NCI-H2081 (cell line): ENCODE measurements around the gene PRAMEF20.
"Not testable (repeated sequence)": the region's sequence is repeated elsewhere in the genome, so short reads cannot be mapped to it uniquely, and the experiment has no call there.

ENCODE experiments used
- DNase-seq, 2 experiments: peaks; one replicate each; lab custom pipeline; 2025; lab: John Stamatoyannopoulos, UW

The PRAMEF20 gene

DNA sequence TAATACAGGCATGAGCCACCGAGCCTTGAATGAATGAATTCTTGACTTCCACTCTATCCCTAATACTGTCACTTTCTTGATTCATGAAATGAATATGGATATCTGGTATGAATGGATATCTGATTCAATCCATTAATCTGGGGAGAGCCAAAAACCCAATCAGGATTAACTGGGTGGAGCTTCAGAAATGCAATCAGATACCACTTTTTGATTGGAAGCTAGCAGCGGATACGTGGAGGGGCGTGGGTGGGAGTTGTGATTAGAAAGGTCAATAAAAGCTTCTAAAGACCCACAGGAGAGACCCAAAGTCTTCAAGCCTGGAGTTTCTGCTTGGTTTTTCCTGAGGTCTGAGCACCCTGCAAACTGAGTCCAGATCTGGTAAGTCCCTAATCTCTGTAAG is at the start of gene PRAMEF20:
PRAMEF20 (plus strand) TSS at position 301 of the 400 bp plus-strand sequence. CDS start 5,905 bp downstream, outside the sequence.
- not testable (repeated sequence) for DNase-seq

DNA sequence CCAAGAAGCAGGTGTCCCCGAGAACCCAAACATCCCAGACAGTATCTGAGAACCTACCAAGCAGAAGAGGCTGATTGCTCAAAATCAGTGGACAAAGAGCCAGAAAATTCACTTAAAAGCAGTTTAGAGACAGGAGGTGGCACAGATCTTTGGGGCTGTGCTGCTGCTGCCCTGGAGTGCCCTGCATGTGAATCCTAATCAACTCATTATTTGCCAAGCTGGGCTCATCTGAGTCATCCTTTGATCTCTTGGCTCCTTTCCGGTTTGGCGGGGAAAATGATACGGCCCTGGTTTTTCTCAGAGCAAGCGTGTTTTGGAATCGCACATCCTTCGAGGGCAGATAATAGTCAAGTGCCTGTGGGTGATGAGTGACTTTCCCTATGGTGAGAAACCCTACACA is 47.9 kb upstream of the PRAMEF20 start:
- not testable (repeated sequence) for DNase-seq

DNA sequence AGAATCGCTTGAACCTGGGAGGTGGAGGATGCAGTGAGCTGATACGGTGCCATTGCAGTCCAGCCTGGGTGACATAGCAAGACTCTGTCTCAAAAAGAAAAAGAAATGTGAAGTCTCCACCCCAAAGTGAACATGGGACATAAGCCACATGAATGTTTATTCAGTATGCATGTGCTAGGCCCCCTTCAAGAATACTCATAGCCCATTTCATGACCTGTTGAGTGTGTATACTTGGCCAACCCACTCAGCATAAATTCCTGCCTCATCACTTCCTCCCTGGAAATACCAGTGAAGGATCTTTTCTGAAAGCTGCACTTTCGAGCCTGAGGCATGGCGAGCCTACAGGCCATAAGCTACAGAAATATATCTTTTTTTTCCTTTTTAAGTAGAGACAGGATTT is 45.3 kb upstream of the PRAMEF20 start:
- not testable (repeated sequence) for DNase-seq

DNA sequence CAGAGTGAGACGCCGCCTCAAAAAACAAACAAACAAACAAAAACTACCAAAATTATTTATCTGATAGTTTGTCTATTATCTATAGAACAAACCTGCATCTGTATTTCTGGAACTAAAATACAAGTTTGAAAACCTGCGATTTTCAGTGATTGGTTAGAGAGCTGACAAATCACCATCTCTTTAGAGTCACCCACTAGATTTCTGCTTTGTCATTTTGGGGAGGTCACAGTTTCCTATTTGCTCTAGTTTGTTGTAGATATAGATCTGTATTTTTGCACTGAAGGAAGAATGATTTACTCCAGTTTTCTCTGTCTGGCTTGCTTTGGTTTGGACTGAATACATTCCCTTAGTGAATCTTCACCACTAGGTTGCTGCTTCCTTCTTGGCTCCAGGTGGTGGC is 43.7 kb upstream of the PRAMEF20 start:
- DNase-seq = not testable (repeated sequence)

DNA sequence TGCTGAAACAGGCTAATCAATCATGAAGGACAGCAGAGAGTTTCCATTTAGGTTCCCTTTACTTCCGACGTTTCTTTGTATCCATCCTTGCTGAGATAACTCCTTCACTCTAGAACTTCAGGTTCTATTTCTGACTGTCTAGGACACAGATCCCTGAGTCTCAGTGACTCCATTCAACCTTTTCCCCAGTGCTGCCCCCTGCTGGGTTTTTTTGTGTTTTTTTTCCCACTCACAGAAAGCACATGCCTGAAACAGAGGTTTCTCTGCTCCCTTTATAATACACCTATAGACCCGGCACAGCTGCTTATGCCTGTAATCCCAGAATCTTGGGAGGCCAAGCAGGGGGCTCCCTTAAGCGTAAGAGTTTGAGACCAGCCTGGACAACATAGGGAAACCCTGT is 41.7 kb upstream of the PRAMEF20 start:
- not testable (repeated sequence) for DNase-seq

DNA sequence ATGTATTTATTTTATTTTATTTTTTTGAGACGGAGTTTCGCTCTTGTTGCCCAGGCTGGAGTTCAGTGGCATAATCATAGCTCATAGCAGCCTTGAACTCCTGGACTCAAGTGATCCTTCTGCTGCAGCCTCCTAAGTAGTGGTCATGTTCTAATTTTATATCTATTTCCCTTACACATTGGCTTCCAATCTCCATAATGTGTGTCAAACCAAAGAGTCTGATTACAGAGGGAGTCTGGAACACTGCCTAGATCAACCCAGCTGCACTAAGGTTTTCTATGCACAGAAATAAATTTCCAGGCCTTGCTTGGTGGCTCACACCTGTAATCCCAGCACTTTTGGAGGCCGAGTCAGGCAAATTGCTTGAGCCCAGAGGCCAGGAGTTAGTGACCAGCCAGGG is 31.3 kb upstream of the PRAMEF20 start:
- not testable (repeated sequence) for DNase-seq

DNA sequence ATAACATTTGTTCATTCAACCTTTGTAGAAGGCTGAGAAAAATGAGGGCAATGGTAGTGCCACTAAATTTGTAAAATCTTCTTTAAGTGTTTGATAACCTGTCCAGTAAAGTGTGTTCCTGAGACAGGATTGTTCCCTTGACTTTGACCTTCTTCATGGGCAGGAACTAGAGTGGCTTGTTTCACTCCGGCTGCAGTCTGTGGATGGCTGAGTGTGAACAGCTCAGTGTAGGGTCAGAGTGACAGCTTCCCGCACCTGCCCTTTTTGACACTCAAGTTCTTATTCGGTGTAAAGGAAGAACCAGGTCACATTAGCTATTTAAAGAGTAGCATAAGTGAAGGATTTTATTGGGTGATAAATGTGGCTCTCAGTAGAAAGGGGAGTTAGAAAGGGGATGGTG is 29.9 kb upstream of the PRAMEF20 start:
- DNase-seq = not testable (repeated sequence)

DNA sequence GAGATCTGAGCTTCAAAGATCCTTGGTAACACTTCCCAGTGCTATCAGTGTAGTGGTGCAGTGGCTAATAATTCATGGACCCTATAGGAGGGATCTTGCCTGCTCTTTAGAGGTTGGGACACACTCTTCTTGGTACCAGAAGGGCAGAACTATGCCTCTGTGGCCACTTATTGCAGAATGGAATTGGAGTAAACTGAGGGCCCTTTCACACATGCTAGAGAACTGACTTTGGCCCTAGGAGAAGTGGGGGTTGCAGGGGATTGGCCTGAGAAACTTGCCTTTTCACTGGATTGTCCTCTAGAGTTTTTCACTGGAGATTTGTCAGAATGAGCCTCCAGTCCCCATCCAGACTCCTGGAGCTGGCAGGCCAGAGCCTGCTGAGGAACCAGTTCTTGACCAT is 20.9 kb upstream of the PRAMEF20 start, which contains the start of gene PRAMEF17:
PRAMEF17 (plus strand) TSS at position 301 of the 400 bp plus-strand sequence; CDS start at position 327, 26 bp downstream.
- not testable (repeated sequence) for DNase-seq

DNA sequence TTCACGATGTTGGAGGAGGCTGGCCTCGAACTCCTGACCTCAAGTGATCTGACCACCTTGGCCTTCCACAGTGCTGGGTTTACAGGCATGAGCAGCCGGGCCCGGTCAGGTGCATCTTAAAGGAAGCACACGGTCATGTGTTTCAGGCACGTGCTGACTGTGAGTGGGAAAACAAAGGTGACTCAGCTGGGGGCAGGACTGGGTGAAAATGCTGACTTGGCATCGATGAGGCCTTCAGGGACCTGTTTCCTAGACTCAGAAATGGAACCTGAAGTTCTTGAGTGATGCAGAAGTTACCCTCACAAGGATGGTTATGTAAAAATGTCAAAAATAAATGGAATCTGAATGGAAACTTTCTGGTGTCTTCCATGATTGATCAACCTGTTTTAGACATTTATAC is 17.2 kb upstream of the PRAMEF20 start:
- not testable (repeated sequence) for DNase-seq

DNA sequence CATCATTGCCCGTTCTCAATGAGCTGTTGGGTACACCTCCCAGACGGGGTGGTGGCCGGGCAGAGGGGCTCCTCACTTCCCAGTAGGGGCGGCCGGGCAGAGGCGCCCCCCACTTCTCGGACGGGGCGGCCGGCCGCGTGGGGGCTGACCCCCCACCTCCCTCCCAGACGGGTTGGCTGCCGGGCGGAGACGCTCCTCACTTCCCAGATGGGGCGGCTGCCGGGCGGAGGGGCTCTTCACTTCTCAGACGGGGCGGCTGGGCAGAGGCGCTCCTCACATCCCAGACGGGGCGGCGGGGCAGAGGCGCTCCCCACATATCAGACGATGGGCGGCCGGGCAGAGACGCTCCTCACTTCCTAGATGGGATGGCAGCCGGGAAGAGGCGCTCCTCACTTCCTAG is 15.5 kb upstream of the PRAMEF20 start:
- DNase-seq = not testable (repeated sequence)

DNA sequence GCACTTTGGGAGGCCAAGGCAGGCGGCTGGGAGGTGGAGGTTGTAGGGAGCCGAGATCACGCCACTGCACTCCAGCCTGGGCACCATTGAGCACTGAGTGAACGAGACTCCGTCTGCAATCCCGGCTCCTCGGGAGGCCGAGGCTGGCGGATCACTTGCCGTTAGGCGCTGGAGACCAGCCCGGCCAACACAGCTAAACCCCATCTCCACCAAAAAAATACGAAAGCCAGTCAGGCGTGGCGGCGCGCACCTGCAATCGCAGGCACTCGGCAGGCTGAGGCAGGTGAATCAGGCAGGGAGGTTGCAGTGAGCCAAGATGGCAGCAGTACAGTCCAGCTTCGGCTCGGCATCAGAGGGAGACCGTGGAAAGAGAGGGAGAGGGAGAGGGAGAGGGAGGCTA is 14.9 kb upstream of the PRAMEF20 start:
- DNase-seq = not testable (repeated sequence)

DNA sequence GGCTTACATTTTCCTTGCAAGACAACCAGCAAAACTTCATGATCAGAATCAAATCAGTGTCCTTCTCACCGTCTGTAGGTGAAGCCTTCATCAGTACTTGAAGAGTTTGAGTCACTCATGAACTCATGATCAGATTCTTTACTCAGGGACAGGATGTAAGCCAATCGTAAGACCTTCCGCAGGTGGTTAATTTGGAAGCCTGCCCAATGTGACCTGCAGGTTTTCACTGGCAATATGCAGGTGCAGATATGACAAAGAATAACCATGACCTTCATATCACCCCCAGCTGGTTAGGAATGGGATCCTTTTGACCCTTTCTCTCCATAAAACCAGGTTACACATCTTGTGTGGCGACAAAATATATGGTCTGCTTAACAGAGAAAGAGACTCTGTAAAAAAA is 2.4 kb upstream of the PRAMEF20 start:
- no peak for DNase-seq

DNA sequence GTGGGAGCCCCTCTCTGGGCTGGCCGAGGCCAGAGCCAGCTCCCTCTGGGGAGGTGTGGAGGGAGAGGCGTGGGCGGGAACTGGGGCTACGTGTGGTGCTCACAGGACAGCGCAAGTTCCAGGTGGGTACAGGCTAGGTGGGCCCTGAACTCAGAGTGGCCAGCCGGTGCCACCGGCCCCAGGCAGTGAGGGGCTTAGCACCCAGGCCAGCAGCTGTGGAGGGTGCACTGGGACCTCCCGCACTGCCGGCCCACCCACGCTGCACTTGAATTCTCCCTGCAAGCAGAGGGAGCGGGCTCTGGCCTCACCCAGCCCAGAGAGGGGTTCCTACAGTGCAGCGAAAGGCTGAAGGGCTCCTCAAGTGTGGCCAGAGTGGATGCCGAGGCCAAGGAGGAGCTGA is 20.2 kb downstream of the PRAMEF20 start:
- DNase-seq = no peak

DNA sequence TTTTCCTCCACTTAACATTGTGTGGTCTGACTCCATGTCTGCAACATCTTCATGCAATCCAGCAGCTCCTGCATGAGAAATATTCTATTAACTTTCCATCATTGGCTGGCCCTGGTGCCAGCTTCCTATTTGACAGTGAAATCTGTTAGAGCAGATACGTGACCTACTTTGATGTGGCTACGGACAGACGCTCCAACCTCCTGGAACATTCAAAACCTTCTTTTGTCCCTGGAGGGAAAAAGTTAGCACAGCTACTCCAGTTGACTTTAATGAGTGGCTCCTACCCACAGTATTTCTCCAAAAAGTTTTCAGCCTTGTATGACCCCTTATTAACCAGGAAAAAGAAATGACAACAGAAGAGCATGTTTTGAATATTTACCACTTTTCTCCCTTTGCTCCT is 22.0 kb downstream of the PRAMEF20 start:
- no peak for DNase-seq

DNA sequence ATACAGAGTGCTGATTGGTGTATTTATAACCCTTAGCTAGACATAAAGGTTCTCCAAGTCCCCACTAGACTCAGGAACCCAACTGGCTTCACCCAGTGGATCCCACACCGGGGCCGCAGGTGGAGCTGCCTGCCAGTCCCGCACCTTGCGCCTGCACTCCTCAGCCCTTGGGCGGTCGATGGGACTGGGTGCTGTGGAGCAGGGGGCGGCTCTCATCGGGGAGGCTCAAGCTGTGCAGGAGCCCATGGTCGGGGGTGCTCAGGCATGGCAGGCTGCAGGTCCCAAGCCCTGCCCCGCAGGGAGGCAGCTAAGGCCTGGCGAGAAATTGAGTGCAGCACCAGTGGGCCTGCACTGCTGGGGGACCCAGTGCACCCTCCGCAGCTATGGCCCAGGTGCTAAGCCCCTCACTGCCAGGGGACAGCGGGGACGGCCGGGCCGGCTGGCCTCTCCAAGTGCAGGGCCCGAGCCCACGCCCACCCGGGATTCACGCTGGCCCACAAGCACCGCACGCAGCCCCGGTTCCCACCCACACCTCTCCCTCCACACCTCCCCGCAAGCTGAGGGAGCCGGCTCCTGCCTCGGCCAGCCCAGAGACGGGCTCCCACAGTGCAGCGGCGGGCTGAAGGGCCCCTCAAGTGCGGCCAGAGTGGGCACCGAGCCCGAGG is 23.6 kb downstream of the PRAMEF20 start:
- DNase-seq = not testable (repeated sequence)

DNA sequence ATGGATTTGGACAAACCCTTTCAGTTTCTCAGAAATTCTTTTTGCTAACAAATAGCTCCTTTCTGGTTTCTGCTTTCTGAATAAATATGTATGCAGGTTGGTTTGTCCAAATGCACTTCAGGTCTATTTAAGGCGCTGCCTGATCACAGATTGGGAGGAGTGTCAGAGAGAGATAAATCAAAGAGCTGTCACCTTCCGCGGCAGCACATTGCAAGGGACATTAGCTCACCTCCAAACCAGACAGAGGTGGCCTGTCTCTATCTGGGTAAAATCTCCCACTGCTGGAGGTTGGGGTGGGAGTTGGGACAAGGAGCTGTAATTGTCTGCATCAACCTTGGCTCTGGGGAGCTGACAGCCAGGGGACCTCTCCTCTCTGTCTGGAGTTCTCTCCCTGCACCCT is 25.2 kb downstream of the PRAMEF20 start:
- no peak for DNase-seq

DNA sequence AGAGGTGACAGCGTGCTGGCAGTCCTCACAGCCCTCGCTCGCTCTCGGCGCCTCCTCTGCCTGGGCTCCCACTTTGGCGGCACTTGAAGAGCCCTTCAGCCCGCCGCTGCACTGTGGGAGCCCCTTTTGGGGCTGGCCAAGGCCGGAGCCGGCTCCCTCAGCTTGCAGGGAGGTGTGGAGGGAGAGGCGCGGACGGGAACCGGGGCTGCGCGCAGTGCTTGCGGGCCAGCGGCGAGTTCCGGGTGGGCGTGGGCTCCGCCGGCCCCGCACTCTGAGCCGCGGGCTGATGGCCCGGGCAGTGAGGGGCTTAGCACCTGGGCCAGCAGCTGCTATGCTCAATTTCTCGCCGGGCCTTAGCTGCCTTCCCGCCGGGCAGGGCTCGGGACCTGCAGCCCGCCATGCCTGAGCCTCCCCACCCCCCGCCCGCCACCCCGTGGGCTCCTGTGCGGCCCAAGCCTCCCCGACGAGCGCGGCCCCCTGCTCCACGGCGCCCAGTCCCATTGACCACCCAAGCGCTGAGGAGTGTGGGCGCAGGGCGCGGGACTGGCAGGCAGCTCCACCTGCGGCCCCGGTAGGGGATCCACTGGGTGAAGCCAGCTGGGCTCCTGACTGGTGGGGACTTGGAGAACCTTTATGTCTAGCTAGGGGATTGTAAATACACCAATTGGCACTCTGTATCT is 29.0 kb downstream of the PRAMEF20 start:
- DNase-seq = not testable (repeated sequence)

DNA sequence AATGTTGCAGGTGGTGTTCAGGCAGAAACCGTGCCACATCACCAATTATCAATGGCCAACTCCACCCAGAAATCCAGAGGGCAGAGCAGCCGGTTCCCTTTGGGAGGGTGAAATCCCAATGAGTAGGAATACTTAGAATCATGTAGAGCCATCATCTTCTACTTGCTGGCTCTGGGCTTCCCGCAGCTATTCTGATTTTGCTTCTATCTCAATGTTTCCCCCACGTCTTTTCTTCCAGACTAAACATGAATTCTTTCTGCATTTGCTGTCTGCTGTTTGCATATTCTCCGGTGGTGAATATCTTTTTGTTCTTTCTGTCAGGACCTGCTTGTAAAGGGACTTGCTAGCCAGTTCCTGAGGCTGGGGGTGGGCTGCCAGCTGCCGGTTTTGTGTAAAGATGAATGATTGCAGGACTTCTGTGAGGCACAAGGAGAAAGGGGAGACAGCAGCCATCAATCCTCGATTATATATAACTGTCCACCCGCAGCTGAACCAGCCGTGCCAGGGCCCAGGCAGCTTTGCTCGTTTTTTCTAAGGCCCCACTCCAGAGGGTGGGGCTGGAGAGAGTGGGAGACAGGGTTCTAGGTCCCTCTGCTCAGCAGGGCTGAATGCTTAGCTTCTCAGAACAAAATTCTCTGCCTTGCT is 33.2 kb downstream of the PRAMEF20 start:
- no peak for DNase-seq

DNA sequence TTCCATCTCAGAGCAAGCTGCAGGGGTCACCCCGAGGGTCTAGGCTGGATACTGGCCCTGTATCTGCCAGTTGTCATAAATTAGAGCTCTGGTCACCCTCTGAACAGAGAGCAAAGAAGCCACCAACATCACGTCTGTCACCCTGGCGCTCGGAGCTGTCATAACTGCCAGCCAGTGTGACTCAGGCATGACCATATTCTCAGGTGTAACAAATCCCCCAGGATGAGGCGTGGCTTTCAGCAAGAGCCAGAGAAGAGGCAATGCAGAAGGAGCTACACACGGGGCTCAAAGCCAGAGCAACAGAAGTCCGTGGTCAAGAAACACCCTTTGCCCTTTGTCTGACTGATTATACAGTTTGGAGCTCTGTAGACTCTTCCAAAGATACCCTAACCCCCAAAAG is 40.0 kb downstream of the PRAMEF20 start:
- DNase-seq = no peak

DNA sequence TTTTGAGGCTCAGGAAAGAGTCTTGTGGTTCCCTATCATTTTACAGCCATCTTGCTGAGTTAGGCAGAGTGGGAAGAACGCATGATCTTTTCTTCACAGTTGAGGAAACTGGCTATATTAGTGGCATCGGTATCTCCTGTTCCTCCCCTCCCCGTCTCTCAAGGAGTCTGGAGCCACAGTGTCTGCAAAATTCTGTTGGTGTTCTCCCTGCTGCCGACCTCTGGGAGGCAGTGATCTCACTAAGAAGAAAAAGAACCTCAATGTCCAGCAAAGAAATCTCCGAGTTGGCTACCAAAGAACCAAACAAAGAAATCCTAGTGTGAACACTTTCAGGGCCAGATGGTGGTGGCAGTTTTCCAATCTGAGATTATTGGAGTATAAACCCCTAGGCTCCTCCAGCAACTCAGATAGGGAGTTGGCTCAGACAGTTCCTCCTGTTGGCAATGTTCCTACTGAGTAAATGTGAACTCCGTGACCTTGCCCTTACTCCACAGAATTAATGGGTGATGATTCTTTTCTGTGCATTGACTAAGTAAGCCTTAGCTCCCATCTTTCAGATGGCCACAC is 41.2 kb downstream of the PRAMEF20 start:
- no peak for DNase-seq

DNA sequence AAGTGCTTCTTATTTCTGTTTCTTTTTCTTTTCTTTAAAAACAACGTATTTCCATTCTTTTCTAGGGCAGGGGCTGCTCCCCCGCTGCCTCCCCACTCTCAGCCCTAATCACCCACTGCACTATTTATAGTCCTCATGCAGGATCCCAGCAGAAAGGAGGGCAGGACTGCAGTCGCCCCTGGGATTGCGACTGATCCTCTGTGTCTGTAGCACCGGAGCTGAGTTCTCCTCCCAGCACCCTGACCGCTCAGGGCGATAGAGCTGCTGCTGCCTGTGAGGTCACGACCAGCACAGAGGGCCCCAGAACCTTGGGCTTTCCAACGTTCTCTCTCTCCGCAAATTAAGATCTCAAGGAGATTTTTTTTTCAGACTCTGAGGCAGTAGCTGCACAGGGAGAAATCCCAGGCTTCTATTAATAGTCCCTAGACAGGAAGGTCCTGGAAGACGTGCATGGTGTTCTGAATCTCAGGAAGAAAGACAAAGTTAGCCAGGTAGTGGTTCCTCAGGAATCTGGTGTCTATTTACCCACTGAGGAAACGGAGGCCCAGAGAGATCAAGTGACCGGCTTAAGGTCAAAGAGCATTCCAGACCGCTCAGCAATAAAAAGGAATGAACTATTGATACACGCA is 46.8 kb downstream of the PRAMEF20 start:
- DNase-seq = no peak

DNA sequence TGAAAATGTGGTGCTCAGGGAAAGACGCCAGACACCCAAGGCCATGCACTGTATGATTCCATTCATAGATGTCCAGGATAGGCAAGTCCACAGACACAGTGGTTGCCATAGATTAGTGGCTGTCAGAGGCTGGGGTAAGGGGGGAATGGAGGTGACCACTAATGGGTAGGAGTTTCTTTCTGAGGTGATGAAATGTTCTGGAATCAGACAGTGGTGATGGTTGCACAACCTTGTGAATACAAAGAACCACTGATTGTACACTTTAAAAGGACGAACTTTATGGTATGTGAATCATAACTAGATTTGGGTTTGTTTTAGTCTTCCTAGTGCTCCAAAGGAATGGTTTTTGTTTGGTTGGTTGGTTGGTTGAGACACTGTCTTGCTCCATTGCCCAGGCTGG is 51.7 kb downstream of the PRAMEF20 start:
- no peak for DNase-seq
